ENCODE measurements around the gene GPR17. TPM values are rescaled to one million over a fixed set of nuclear protein-coding genes. Genes with fewer than 3 reads are reported as not detected.

Gene GPR17
- total RNA-seq, 2 experiments from 2014 or later: 0.22 TPM; not detected in 1

GRCh38 chr2:127629637-127630036 is 16.3 kb upstream of the GPR17 start:
- Histone ChIP-seq H3K27ac (ENCODE audit: low read depth, low read length, poor library complexity, severe bottlenecking) (no peak overlapping the region), H3K9me2 (ENCODE audit: insufficient read depth, low read length) (no peaks in the 10 kb centered on the region), H3K36me3 (ENCODE audit: insufficient read depth, low read length) (no peaks in the 10 kb centered on the region), H3K4me3 (ENCODE audit: low read depth, low read length, poor library complexity, severe bottlenecking) (no peak overlapping the region), H3K4me2 (ENCODE audit: low read length) (no peak overlapping the region), H3K79me2 (ENCODE audit: insufficient read depth, low read depth, low read length) (no peaks in the 10 kb centered on the region), H4K20me1 (ENCODE audit: insufficient read depth, low read length) (no peaks in the 10 kb centered on the region), H3K4me1 (ENCODE audit: insufficient read depth, low read length, poor library complexity, severe bottlenecking) (no peaks in the 10 kb centered on the region), H2AFZ (ENCODE audit: low read length) (no peak overlapping the region), H3K9me3 (ENCODE audit: low read length) (no peaks in the 10 kb centered on the region)
- BruUV-seq (replicated peaks): no TSS peak
- CTCF ChIA-PET (ENCODE audit: unreplicated experiment): no interaction called here
- no peak for DNase-seq (ENCODE audit: low spot score)
- POLR2A ChIA-PET: interaction anchor here (0.5 to 1.1 kb wide), 2 partner anchors 10 to 63 kb away, joined by 3 to 4 read pairs; no protein-coding TSS in a partner anchor
- TF ChIP-seq EZH2phosphoT487 (IDR thresholded peaks at IDR 0.05; ENCODE audit: borderline replicate concordance, low read depth, low read length) (no peak), CTCF (conservative IDR thresholded peaks at IDR 0.05; ENCODE audit: low read length) (no peak)
- intact Hi-C loops (cut with micrococcal nuclease; ENCODE audit: unreplicated experiment): no loop called here

- no peak overlapping the region for H3K4me2 ChIP-seq (ENCODE audit: low read length)
- no peaks in the 10 kb centered on the region for H4K20me1 ChIP-seq (ENCODE audit: insufficient read depth, low read length)
- BruUV-seq (replicated peaks): no TSS peak
- no peaks in the 10 kb centered on the region for H3K36me3 ChIP-seq (ENCODE audit: insufficient read depth, low read length)
- ChIA-PET CTCF (ENCODE audit: unreplicated experiment) (no interaction called here), POLR2A (interaction anchor here (0.5 to 1.1 kb wide), 2 partner anchors 10 to 62 kb away, joined by 3 to 4 read pairs; no protein-coding TSS in a partner anchor)
- no peaks in the 10 kb centered on the region for H3K9me2 ChIP-seq (ENCODE audit: insufficient read depth, low read length)
- no peak overlapping the region for H3K4me3 ChIP-seq (ENCODE audit: low read depth, low read length, poor library complexity, severe bottlenecking)
- no peaks in the 10 kb centered on the region for H3K79me2 ChIP-seq (ENCODE audit: insufficient read depth, low read depth, low read length)
- H3K27ac ChIP-seq (ENCODE audit: low read depth, low read length, poor library complexity, severe bottlenecking): no peak overlapping the region
- intact Hi-C loops (cut with micrococcal nuclease; ENCODE audit: unreplicated experiment): no loop called here
- H3K4me1 ChIP-seq (ENCODE audit: insufficient read depth, low read length, poor library complexity, severe bottlenecking): no peaks in the 10 kb centered on the region
- H2AFZ ChIP-seq (ENCODE audit: low read length): no peak overlapping the region
- H3K9me3 ChIP-seq (ENCODE audit: low read length): no peaks in the 10 kb centered on the region
- TF ChIP-seq EZH2phosphoT487 (IDR thresholded peaks at IDR 0.05; ENCODE audit: borderline replicate concordance, low read depth, low read length): no peak
- no peak for TF ChIP-seq CTCF (conservative IDR thresholded peaks at IDR 0.05; ENCODE audit: low read length)
- no peak for DNase-seq (ENCODE audit: low spot score)
These were observed 15.7 kb upstream of the GPR17 start for GRCh38 chr2:127630096-127630863.

- Histone ChIP-seq H3K4me3 (ENCODE audit: low read depth, low read length, poor library complexity, severe bottlenecking) (no peak overlapping the region), H3K4me2 (ENCODE audit: low read length) (no peak overlapping the region), H3K27ac (ENCODE audit: low read depth, low read length, poor library complexity, severe bottlenecking) (no peak overlapping the region), H3K36me3 (ENCODE audit: insufficient read depth, low read length) (no peaks in the 10 kb centered on the region), H3K79me2 (ENCODE audit: insufficient read depth, low read depth, low read length) (no peaks in the 10 kb centered on the region), H3K4me1 (ENCODE audit: insufficient read depth, low read length, poor library complexity, severe bottlenecking) (no peaks in the 10 kb centered on the region), H3K9me2 (ENCODE audit: insufficient read depth, low read length) (no peaks in the 10 kb centered on the region), H4K20me1 (ENCODE audit: insufficient read depth, low read length) (no peaks in the 10 kb centered on the region), H3K9me3 (ENCODE audit: low read length) (no peaks in the 10 kb centered on the region), H2AFZ (ENCODE audit: low read length) (no peak overlapping the region)
- no TSS peak for BruUV-seq (replicated peaks)
- intact Hi-C loops (cut with micrococcal nuclease; ENCODE audit: unreplicated experiment): no loop called here
- ChIA-PET CTCF (ENCODE audit: unreplicated experiment) (interaction anchor here (0.6 kb wide), 1 partner anchor 25 kb away, joined by 3 read pairs; no protein-coding TSS in a partner anchor), POLR2A (no interaction called here)
- no peak for DNase-seq (ENCODE audit: low spot score)
- TF ChIP-seq CTCF (conservative IDR thresholded peaks at IDR 0.05; ENCODE audit: low read length): no peak
- TF ChIP-seq EZH2phosphoT487 (IDR thresholded peaks at IDR 0.05; ENCODE audit: borderline replicate concordance, low read depth, low read length): no peak
These were observed 15.0 kb upstream of the GPR17 start for GRCh38 chr2:127630864-127631540.

All from OCI-LY7 (cell line).